Aorta (tissue), 5 donors: ENCODE measurements around the gene ANKRD17. TPM values are rescaled to one million over a fixed set of nuclear protein-coding genes. Genes with fewer than 3 reads are reported as not detected.

Source experiments
- ATAC-seq: fragments of 200-7000 bp; cut with Tn5 transposase; one replicate; pipeline ENCODE4 v1.9.1; 2022; ENCODE audit warnings: moderate library complexity; ENCODE audit not compliant: low FRiP score
- DNase-seq, 2 donors: peaks; one replicate each; pipeline ENCODE4 v3.0.0-alpha.2; 2020
- H3K27ac ChIP-seq, 2 donors: one replicate each; pipeline ENCODE4 v1.5.1; 2013; ENCODE audit warnings: low read length in 2 of 2, mild to moderate bottlenecking in 2 of 2, moderate library complexity in 2 of 2, control low read depth in 1 of 2, inconsistent platforms in 1 of 2, low read depth in 1 of 2
- H3K27me3 ChIP-seq, 2 donors: one replicate each; pipeline ENCODE4 v1.6.1; 2013; ENCODE audit warnings: control low read depth in 1 of 2, low read length in 1 of 2, mild to moderate bottlenecking in 1 of 2, moderate library complexity in 1 of 2; ENCODE audit not compliant: insufficient read depth in 2 of 2, control insufficient read depth in 1 of 2
- H3K36me3 ChIP-seq, 2 donors: one replicate each; pipeline ENCODE4 v1.6.1; 2013; ENCODE audit warnings: control low read depth in 1 of 2, low read length in 1 of 2, mild to moderate bottlenecking in 1 of 2; ENCODE audit not compliant: insufficient read depth in 2 of 2, control insufficient read depth in 1 of 2
- H3K4me1 ChIP-seq, 2 donors: one replicate each; pipeline ENCODE4 v1.6.1; 2013; ENCODE audit warnings: low read length in 2 of 2, control low read depth in 1 of 2, mild to moderate bottlenecking in 1 of 2, moderate library complexity in 1 of 2; ENCODE audit not compliant: insufficient read depth in 2 of 2, control insufficient read depth in 1 of 2
- H3K4me3 ChIP-seq, 2 donors: one replicate each; pipeline ENCODE4 v1.5.1; 2013; ENCODE audit warnings: low read length in 2 of 2, control low read depth in 1 of 2, mild to moderate bottlenecking in 1 of 2
- H3K9me3 ChIP-seq: one replicate; pipeline ENCODE4 v1.6.1; 2013; ENCODE audit warnings: mild to moderate bottlenecking, low read length; ENCODE audit not compliant: control insufficient read depth
- WGBS, 2 donors: extraction: QIAGEN DNeasy Blood & Tissue Kit; methylation state at CpG; one replicate each; pipeline ENCODE4 v1.1.7; 2013; 5-methylcytosine and 5-hydroxymethylcytosine counted together
- intact Hi-C, 2 donors: fragments of 100-400 bp; cut with DNase I; formaldehyde crosslinking; loops; one replicate each; pipeline versions ENCODE4 v1.14.2 to v1.15.0; 2022
- polyA plus RNA-seq, 2 donors: library from polyadenylated mRNA; stranded (reverse); fragments of 200-250 nt; gene quantifications; one replicate each; pipeline ENCODE4 v1.2.3, GENCODE V29; 2013
- total RNA-seq, 2 donors: library from RNA; stranded (reverse); fragmentation: NEBNext Ultra II Directional; extraction: Animal tissue kit (Norgen Biotek cat#: 25700); gene quantifications; one replicate each; pipeline ENCODE4 v1.2.1, GENCODE V29; 2021
- donor health status: healthy with polysubstance abuse.
- donor health status: Bipolar disorder and iron deficiency.
- donor health status: DM: no; HTN: no; CAD: no.
- donor health status: DM: no; HTN: no; CAD: no.
- donor health status: DM: yes; HTN: yes; CAD: no.

ANKRD17 gene
- total and polyA plus RNA-seq, 4 donors, result 4.9 to 67.1 (median 35.0) TPM

DNA sequence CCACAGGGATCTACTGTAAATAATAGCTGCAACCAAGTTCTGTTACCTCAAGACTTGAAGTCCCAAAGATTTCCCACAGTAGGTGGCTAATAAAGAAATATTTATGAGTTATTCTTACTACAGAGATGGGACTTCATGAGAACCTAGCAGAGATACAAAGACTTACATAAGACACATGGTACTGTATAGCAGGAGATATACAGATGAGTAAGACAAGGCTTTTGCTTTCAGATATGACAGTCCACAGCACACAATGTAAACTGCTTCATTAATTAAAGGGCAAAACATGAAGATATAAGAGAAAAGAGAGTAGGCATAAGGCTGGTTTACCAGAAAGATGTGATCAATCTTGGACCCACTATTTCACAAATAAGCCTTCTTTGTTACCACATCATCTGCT, 6.6 kb downstream of the ANKRD17 start:
- Histone ChIP-seq H3K36me3 (no peaks in the 10 kb centered on the region), H3K4me1 (peaks cover 0 to 10% of the 10 kb centered on the region in 2 donors)

GRCh38 chr4:73251384-73251783, 7.2 kb downstream of the ANKRD17 start:
- 83 to 87% methylated on average over 2 of the region's 2 CpGs for WGBS, 2 donors
- Histone ChIP-seq H3K27ac (no peak overlapping the region), H3K4me3 (no peak overlapping the region), H3K36me3 (no peaks in the 10 kb centered on the region), H3K9me3 (no peaks in the 10 kb centered on the region), H3K4me1 (peaks cover 0 to 10% of the 10 kb centered on the region in 2 donors), H3K27me3 (no peaks in the 10 kb centered on the region)
- intact Hi-C loops, result loop anchor here (5.0 to 10.0 kb wide), 2 partner anchors 67 to 109 kb away; no protein-coding TSS in a partner anchor
- ATAC-seq (no peak), DNase-seq (no peak)

More for the DNA sequence above, 6.6 kb downstream of the ANKRD17 start:
- intact Hi-C loops, result loop anchor here (5.0 to 10.0 kb wide), 2 partner anchors 67 to 110 kb away; no protein-coding TSS in a partner anchor
- DNase-seq, result no peak
- no peaks in the 10 kb centered on the region for H3K27me3 ChIP-seq
- no peak for ATAC-seq
- no peak overlapping the region for H3K4me3 ChIP-seq
- H3K27ac ChIP-seq, result no peak overlapping the region
- H3K9me3 ChIP-seq, result no peaks in the 10 kb centered on the region

GRCh38 chr4:73250642-73251041, 8.0 kb downstream of the ANKRD17 start:
- no peak for ATAC-seq
- 85 to 88% methylated on average over 9 of the region's 9 CpGs for WGBS, 2 donors
- no peak overlapping the region for H3K4me3 ChIP-seq
- no peak overlapping the region for H3K27ac ChIP-seq
- H3K4me1 ChIP-seq, result peaks cover 0 to 10% of the 10 kb centered on the region in 2 donors
- no peaks in the 10 kb centered on the region for H3K36me3 ChIP-seq
- intact Hi-C loops, result loop anchor here (5.0 to 10.0 kb wide), 2 partner anchors 66 to 108 kb away; no protein-coding TSS in a partner anchor
- no peak for DNase-seq
- H3K27me3 ChIP-seq, result no peaks in the 10 kb centered on the region
- H3K9me3 ChIP-seq, result no peaks in the 10 kb centered on the region

- Histone ChIP-seq H3K9me3 (no peaks in the 10 kb centered on the region), H3K36me3 (no peaks in the 10 kb centered on the region), H3K27ac (no peak overlapping the region), H3K4me1 (peaks cover 0 to 10% of the 10 kb centered on the region in 2 donors), H3K27me3 (no peaks in the 10 kb centered on the region), H3K4me3 (no peak overlapping the region)
- DNase-seq (no peak), ATAC-seq (no peak)
- intact Hi-C loops, result no loop called here
Observed at GRCh38 chr4:73248821-73249220, 9.8 kb downstream of the ANKRD17 start.

- Histone ChIP-seq H3K9me3 (no peaks in the 10 kb centered on the region), H3K27me3 (no peaks in the 10 kb centered on the region), H3K36me3 (no peaks in the 10 kb centered on the region), H3K4me1 (peaks cover 0 to 14% of the 10 kb centered on the region in 2 donors), H3K27ac (no peak overlapping the region), H3K4me3 (no peak overlapping the region)
- ATAC-seq (no peak), DNase-seq (no peak)
- WGBS, 2 donors, result 94 to 100% methylated on average over 1 of the region's 1 CpG
- intact Hi-C loops, result no loop called here
Observed at GRCh38 chr4:73248416-73248815, 10.2 kb downstream of the ANKRD17 start.

- Histone ChIP-seq H3K27ac (no peak overlapping the region), H3K4me1 (peaks cover 0 to 10% of the 10 kb centered on the region in 2 donors), H3K4me3 (no peak overlapping the region), H3K9me3 (no peaks in the 10 kb centered on the region), H3K27me3 (no peaks in the 10 kb centered on the region), H3K36me3 (no peaks in the 10 kb centered on the region)
- intact Hi-C loops, result no loop called here
- no peak for ATAC-seq
- DNase-seq, result no peak
Observed at GRCh38 chr4:73247100-73247499, 11.5 kb downstream of the ANKRD17 start.

DNA sequence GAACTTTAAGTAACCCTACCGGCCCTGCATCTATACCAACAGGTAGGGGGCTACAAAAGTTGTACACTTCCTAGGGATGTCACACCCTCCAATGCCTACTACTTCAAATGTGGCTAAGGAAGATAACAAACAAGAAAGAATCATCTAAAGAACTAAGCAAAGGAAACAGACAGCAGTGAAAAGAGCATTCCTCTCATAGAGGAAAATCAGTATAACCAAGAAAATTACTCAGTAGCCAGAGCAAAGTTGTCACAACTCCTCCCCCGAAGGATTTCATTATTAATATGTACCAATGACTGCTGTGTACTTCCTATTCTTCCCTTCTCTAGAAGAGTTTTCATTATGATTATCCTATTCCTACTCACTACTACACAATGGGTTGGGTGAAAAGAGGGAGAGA, 12.6 kb downstream of the ANKRD17 start:
- intact Hi-C loops, result no loop called here
- WGBS, 2 donors, result 83 to 87% methylated on average over 2 of the region's 2 CpGs
- no peak for DNase-seq
- Histone ChIP-seq H3K27me3 (no peaks in the 10 kb centered on the region), H3K36me3 (no peaks in the 10 kb centered on the region), H3K27ac (no peak overlapping the region), H3K4me1 (peaks cover 0 to 7% of the 10 kb centered on the region in 2 donors), H3K9me3 (no peaks in the 10 kb centered on the region), H3K4me3 (no peak overlapping the region)
- ATAC-seq, result no peak

GRCh38 chr4:73244945-73245601, 13.5 kb downstream of the ANKRD17 start:
- no peak overlapping the region for H3K27ac ChIP-seq
- no peaks in the 10 kb centered on the region for H3K9me3 ChIP-seq
- 86 to 90% methylated on average over 4 of the region's 4 CpGs for WGBS, 2 donors
- ATAC-seq (no peak), DNase-seq (no peak)
- no peak overlapping the region for H3K4me3 ChIP-seq
- intact Hi-C loops, result no loop called here
- H3K27me3 ChIP-seq, result no peaks in the 10 kb centered on the region
- H3K4me1 ChIP-seq, result peaks cover 0 to 7% of the 10 kb centered on the region in 2 donors
- no peaks in the 10 kb centered on the region for H3K36me3 ChIP-seq

DNA sequence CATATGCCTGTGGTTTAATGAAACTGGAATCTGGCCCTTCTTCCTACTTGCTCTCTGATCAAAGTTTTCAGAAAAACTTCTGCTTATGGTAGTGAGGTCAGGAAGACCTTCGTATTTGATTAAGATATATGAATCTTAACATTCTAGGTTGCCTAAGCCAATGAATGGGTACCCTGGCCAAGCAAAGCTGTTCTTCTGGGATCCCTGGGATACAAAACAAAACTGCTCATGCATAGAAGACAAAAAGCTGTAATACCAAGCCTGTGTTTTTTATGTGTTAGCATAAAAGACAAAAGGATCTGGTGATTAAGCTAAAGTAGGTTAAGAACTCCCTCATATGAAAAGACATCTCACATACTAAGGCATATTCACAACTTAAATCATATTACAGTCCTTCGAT, 21.6 kb downstream of the ANKRD17 start:
- Histone ChIP-seq H3K4me1 (no peaks in the 10 kb centered on the region), H3K27ac (no peak overlapping the region), H3K27me3 (no peaks in the 10 kb centered on the region), H3K9me3 (no peaks in the 10 kb centered on the region), H3K36me3 (no peaks in the 10 kb centered on the region), H3K4me3 (no peak overlapping the region)
- DNase-seq, result no peak
- WGBS, 2 donors, result 70 to 72% methylated on average over 2 of the region's 2 CpGs
- ATAC-seq, result no peak
- intact Hi-C loops, result no loop called here
